B cell (primary cell): ENCODE measurements around the gene WNT16. TPM values are rescaled to one million over a fixed set of nuclear protein-coding genes. Genes with fewer than 3 reads are reported as not detected.

Experiments
- ATAC-seq: fragments of 200-7000 bp; cut with Tn5 transposase; one replicate; pipeline ENCODE4 v1.10.0; 2021; ENCODE audit warnings: low read depth, mild to moderate bottlenecking, moderate number of reproducible peaks, moderate library complexity
- CTCF ChIA-PET: fragments of 350-600 bp; sonication (Branson Sonifier 250); formaldehyde crosslinking; loops from one replicate; lab custom pipeline; 2021; ENCODE audit warnings: antibody characterized with exemption, inconsistent platforms; lab: Charles Lee
- POLR2A ChIA-PET: fragments of 350-600 bp; sonication (Branson Sonifier 250); formaldehyde crosslinking; loops from one replicate; lab custom pipeline; 2021; ENCODE audit warnings: antibody characterized with exemption; lab: Charles Lee
- DNase-seq: peaks from one replicate; pipeline ENCODE4 v3.0.0; 2013
- H2AFZ ChIP-seq: 2 replicates; pipeline ENCODE4 v1.6.1; 2012; ENCODE audit warnings: mild to moderate bottlenecking, low read depth, low read length; ENCODE audit not compliant: insufficient read depth, poor library complexity, severe bottlenecking
- H3K27ac ChIP-seq, 2 donors: 1 replicate in 1 of 2; 2 replicates in 1 of 2; pipeline ENCODE4 v1.5.1; 2012 to 2013; ENCODE audit warnings: low read length in 2 of 2, mild to moderate bottlenecking in 2 of 2, moderate library complexity in 1 of 2
- H3K27me3 ChIP-seq, 4 experiments: fragments of 200-600 bp in 1 of 4; sonication (generic) in 1 of 4; replicated peaks in 1 of 4; 1 replicate in 2 of 4; 2 replicates in 2 of 4; pipeline versions ENCODE4 v1.6.1 to v1.7.0; 2013 to 2016; ENCODE audit warnings: low read length in 3 of 4, mild to moderate bottlenecking in 2 of 4, mixed read lengths in 1 of 4, moderate library complexity in 1 of 4; ENCODE audit not compliant: insufficient read depth in 4 of 4, control insufficient read depth in 3 of 4; ENCODE audit errors: control extremely low read depth in 1 of 4
- H3K36me3 ChIP-seq, 2 experiments: replicated peaks in 1 of 2; 1 replicate in 1 of 2; 2 replicates in 1 of 2; pipeline versions ENCODE4 v1.6.1 to v1.7.1; 2013; ENCODE audit warnings: low read length in 1 of 2; ENCODE audit not compliant: insufficient read depth in 2 of 2, control insufficient read depth in 1 of 2; ENCODE audit errors: control extremely low read depth in 1 of 2, extremely low read depth in 1 of 2
- H3K4me1 ChIP-seq, 2 donors: fragments of 200-600 bp in 1 of 2; sonication (generic) in 1 of 2; 1 replicate in 1 of 2; 2 replicates in 1 of 2; pipeline versions ENCODE4 v1.5.1 to v1.6.1; 2013 to 2017; ENCODE audit warnings: low read length in 2 of 2; ENCODE audit not compliant: control insufficient read depth in 2 of 2, insufficient read depth in 2 of 2
- H3K4me2 ChIP-seq: replicated peaks from 2 replicates; pipeline ENCODE3; 2012; ENCODE audit warnings: mild to moderate bottlenecking, low read depth, low read length; ENCODE audit not compliant: poor library complexity, severe bottlenecking
- H3K4me3 ChIP-seq, 5 experiments: fragments of 200-600 bp in 1 of 5; sonication (generic) in 1 of 5; 1 replicate in 3 of 5; 2 replicates in 2 of 5; pipeline versions ENCODE4 v1.5.1 to v1.7.0; 2011 to 2016; ENCODE audit warnings: low read length in 4 of 5, mild to moderate bottlenecking in 4 of 5, low read depth in 2 of 5, control low read depth in 1 of 5, moderate library complexity in 1 of 5; ENCODE audit not compliant: insufficient read depth in 1 of 5; ENCODE audit errors: control extremely low read depth in 1 of 5, extremely low read depth in 1 of 5
- H3K79me2 ChIP-seq: fragments of 200-600 bp; sonication (generic); one replicate; pipeline ENCODE4 v1.6.0; 2016; ENCODE audit warnings: low read length; ENCODE audit not compliant: control insufficient read depth, insufficient read depth
- H3K9ac ChIP-seq: fragments of 200-600 bp; sonication (generic); 2 replicates; pipeline ENCODE4 v1.6.1; 2017; ENCODE audit warnings: mild to moderate bottlenecking, low read length, moderate library complexity
- H3K9me3 ChIP-seq, 3 donors: one replicate each; pipeline versions ENCODE4 v1.6.1 to v1.7.1; 2013; ENCODE audit warnings: low read length in 2 of 3; ENCODE audit not compliant: control insufficient read depth in 2 of 3, insufficient read depth in 1 of 3; ENCODE audit errors: control extremely low read depth in 1 of 3
- H4K20me1 ChIP-seq: 2 replicates; pipeline ENCODE4 v1.6.0; 2012; ENCODE audit warnings: mild to moderate bottlenecking, low read length; ENCODE audit not compliant: insufficient read depth, control insufficient read depth, poor library complexity, severe bottlenecking
- H3K27ac Mint-ChIP-seq: one replicate; pipeline ENCODE4 v1.8.0; 2021; ENCODE audit warnings: mixed read lengths
- H3K27me3 Mint-ChIP-seq: one replicate; pipeline ENCODE4 v1.8.0; 2021; ENCODE audit warnings: mixed read lengths
- H3K4me1 Mint-ChIP-seq: one replicate; pipeline ENCODE4 v1.8.0; 2021; ENCODE audit warnings: mixed read lengths
- H3K4me3 Mint-ChIP-seq: one replicate; pipeline ENCODE4 v1.8.0; 2021; ENCODE audit warnings: mixed read lengths
- H3K9me3 Mint-ChIP-seq: one replicate; pipeline ENCODE4 v1.8.0; 2022; ENCODE audit warnings: mixed read lengths; ENCODE audit not compliant: insufficient read depth
- CTCF ChIP-seq: fragments of 200-600 bp; IDR thresholded peaks from one replicate; pipeline ENCODE4 v1.8.0; 2022; ENCODE audit warnings: antibody characterized with exemption, mild to moderate bottlenecking
- EZH2 ChIP-seq: IDR thresholded peaks from 2 replicates; pipeline ENCODE4 v1.6.1; 2012; ENCODE audit warnings: borderline replicate concordance, low read depth, mild to moderate bottlenecking, moderate library complexity, low read length; ENCODE audit not compliant: insufficient read depth, poor library complexity, severe bottlenecking
- WGBS: methylation state at CpG from one replicate; pipeline ENCODE4 v1.1.5; 2013; ENCODE audit warnings: missing lambda C conversion rate; ENCODE audit not compliant: insufficient coverage; 5-methylcytosine and 5-hydroxymethylcytosine counted together
- intact Hi-C: fragments of 100-400 bp; cut with micrococcal nuclease; formaldehyde crosslinking; loops from one replicate; pipeline ENCODE4 v1.10.0; 2022
- polyA plus RNA-seq: library from polyadenylated mRNA; depleted of rRNA; stranded (reverse); fragments of >200 nt; gene quantifications from 2 replicates; pipeline ENCODE4 v1.2.3, GENCODE V29; 2012
- total RNA-seq, 2 donors: library from RNA; stranded (reverse); fragments of 120-200 nt in 1 of 2; gene quantifications; 1 replicate in 1 of 2; 2 replicates in 1 of 2; pipeline versions ENCODE4 v1.2.3 to v1.2.4, GENCODE V29; 2013 to 2022

WNT16 gene
- total and polyA plus RNA-seq, 2 donors (not counting 1 experiment from before 2014, with no cell fraction given), result 4.2 to 6.9 TPM

DNA sequence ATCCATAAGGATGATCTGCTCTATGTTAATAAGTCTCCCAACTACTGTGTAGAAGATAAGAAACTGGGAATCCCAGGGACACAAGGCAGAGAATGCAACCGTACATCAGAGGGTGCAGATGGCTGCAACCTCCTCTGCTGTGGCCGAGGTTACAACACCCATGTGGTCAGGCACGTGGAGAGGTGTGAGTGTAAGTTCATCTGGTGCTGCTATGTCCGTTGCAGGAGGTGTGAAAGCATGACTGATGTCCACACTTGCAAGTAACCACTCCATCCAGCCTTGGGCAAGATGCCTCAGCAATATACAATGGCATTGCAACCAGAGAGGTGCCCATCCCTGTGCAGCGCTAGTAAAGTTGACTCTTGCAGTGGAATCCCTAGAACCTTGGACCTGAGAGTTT, 10.3 kb downstream of the WNT16 start:
- H2AFZ ChIP-seq, result no peak overlapping the region
- H3K79me2 ChIP-seq, result no peaks in the 10 kb centered on the region
- 89% methylated on average over 3 of the region's 5 CpGs for WGBS
- Mint-ChIP-seq H3K27me3 (no peaks in the 10 kb centered on the region), H3K4me3 (no peak overlapping the region), H3K9me3 (no peaks in the 10 kb centered on the region), H3K4me1 (peaks cover 23% of the 10 kb centered on the region), H3K27ac (peak overlapping the region; percentile 60)
- CTCF ChIA-PET, result no interaction called here
- H3K27me3 ChIP-seq, result no peaks in the 10 kb centered on the region
- peaks cover 3 to 17% of the 10 kb centered on the region in 2 experiments for H3K36me3 ChIP-seq
- no peaks in the 10 kb centered on the region for H4K20me1 ChIP-seq
- no peak overlapping the region for H3K9ac ChIP-seq
- intact Hi-C loops, result loop anchor here (10.0 kb wide), 1 partner anchor 544 kb away; no protein-coding TSS in a partner anchor
- TF ChIP-seq EZH2, result no peak
- TF ChIP-seq CTCF, result no peak
- no peaks in the 10 kb centered on the region for H3K4me1 ChIP-seq
- H3K27ac ChIP-seq, result no peak overlapping the region
- ATAC-seq (no peak), DNase-seq (no peak)
- POLR2A ChIA-PET, result no interaction called here
- H3K9me3 ChIP-seq, result no peaks in the 10 kb centered on the region
- no peak overlapping the region for H3K4me2 ChIP-seq
- no peak overlapping the region for H3K4me3 ChIP-seq

DNA sequence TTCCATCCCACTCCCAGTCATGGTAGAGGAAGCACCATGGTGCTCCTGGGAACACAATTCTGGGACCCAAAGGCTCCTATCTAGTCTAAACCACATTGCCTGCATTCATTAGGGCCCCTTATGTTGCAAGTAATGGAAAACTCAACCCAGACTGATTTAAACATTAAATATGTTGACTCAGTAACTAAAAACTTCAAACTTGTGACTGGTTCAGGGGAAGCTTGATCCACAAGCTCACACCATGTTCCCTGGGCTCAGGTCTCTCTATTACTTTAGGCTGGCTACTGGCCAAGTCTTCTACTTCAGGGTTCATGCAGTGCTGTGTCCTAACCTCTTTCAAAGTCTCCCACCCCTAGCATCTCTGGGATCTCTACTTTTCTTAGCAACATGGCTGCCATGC, 13.1 kb downstream of the WNT16 start:
- POLR2A ChIA-PET, result no interaction called here
- no peak overlapping the region for H3K4me3 Mint-ChIP-seq
- no peaks in the 10 kb centered on the region for H4K20me1 ChIP-seq
- CTCF ChIA-PET, result interaction anchor here (0.7 to 1.2 kb wide), 2 partner anchors 15 to 826 kb away, joined by 3 to 5 read pairs; no protein-coding TSS in a partner anchor
- no peak overlapping the region for H2AFZ ChIP-seq
- peaks cover 15 to 26% of the 10 kb centered on the region in 2 experiments for H3K36me3 ChIP-seq
- no peaks in the 10 kb centered on the region for H3K27me3 ChIP-seq
- peak overlapping the region in 1 of 2 donors; percentile 34 for H3K27ac ChIP-seq
- H3K79me2 ChIP-seq, result no peaks in the 10 kb centered on the region
- no peaks in the 10 kb centered on the region for H3K27me3 Mint-ChIP-seq
- no peaks in the 10 kb centered on the region for H3K9me3 ChIP-seq
- ATAC-seq (no peak), DNase-seq (no peak)
- peaks cover 13% of the 10 kb centered on the region for H3K4me1 Mint-ChIP-seq
- no peaks in the 10 kb centered on the region for H3K9me3 Mint-ChIP-seq
- H3K4me2 ChIP-seq, result no peak overlapping the region
- H3K9ac ChIP-seq, result no peak overlapping the region
- TF ChIP-seq CTCF, result no peak
- intact Hi-C loops, result no loop called here
- peak overlapping the region; percentile 66 for H3K27ac Mint-ChIP-seq
- no peak overlapping the region for H3K4me3 ChIP-seq
- no peaks in the 10 kb centered on the region for H3K4me1 ChIP-seq
